GM23248 (cell line): ENCODE results near the gene UBE2S.

ENCODE experiments used
- EZH2 ChIP-seq: fragments of 200-600 bp; sonication (generic); IDR thresholded peaks from 2 replicates; pipeline ENCODE4 v1.6.1; 2018; ENCODE audit warnings: antibody characterized with exemption, mild to moderate bottlenecking; ENCODE audit not compliant: insufficient read depth, poor library complexity, severe bottlenecking
- EZH2phosphoT487 ChIP-seq: fragments of 200-600 bp; sonication (generic); IDR thresholded peaks from 2 replicates; pipeline ENCODE4 v1.6.1; 2018; ENCODE audit warnings: antibody characterized with exemption, moderate library complexity, mild to moderate bottlenecking, low read depth; ENCODE audit not compliant: insufficient read depth

GRCh38 chr19:55382522-55383054 is 25.0 kb downstream of the UBE2S start:
- TF ChIP-seq EZH2phosphoT487, result no peak
- no peak for TF ChIP-seq EZH2
